ENCODE data around the gene XIRP2.

The XIRP2 gene, protein sequence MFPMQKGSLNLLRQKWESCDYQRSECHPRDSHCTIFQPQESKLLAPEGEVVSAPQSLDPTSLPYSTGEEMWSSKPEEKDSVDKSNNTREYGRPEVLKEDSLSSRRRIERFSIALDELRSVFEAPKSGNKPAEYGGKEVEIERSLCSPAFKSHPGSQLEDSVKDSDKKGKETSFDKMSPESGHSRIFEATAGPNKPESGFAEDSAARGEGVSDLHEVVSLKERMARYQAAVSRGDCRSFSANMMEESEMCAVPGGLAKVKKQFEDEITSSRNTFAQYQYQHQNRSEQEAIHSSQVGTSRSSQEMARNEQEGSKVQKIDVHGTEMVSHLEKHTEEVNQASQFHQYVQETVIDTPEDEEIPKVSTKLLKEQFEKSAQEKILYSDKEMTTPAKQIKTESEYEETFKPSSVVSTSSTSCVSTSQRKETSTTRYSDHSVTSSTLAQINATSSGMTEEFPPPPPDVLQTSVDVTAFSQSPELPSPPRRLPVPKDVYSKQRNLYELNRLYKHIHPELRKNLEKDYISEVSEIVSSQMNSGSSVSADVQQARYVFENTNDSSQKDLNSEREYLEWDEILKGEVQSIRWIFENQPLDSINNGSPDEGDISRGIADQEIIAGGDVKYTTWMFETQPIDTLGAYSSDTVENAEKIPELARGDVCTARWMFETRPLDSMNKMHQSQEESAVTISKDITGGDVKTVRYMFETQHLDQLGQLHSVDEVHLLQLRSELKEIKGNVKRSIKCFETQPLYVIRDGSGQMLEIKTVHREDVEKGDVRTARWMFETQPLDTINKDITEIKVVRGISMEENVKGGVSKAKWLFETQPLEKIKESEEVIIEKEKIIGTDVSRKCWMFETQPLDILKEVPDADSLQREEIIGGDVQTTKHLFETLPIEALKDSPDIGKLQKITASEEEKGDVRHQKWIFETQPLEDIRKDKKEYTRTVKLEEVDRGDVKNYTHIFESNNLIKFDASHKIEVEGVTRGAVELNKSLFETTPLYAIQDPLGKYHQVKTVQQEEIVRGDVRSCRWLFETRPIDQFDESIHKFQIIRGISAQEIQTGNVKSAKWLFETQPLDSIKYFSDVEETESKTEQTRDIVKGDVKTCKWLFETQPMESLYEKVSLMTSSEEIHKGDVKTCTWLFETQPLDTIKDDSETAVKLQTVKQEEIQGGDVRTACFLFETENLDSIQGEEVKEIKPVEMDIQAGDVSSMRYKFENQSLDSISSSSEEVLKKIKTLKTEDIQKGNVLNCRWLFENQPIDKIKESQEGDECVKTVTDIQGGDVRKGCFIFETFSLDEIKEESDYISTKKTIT (N-terminal part only)

DNA sequence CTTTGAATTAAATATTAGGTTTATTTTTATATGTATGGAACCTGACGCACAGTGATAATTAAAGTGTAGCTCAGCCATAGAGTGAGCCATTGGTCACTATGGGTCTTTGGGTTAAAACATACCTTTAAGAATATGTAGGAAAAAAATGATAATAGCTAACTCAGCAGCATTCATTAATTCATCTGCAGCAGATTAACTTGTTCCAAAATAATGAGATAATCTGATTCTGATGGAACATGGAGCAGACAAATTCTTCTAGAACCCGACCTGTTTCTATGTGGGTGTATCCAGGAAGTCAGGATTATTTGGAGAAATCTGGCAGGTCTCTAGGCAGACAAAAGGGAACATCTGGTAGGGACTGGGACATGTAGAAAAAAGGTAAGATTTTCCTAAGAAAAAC lies at the start of gene XIRP2:
Gene XIRP2, plus strand, starts transcription at position 301 of the 400 bp plus-strand sequence. CDS start 15,003 bp downstream, outside the sequence.
- no peak for DNase-seq (ENCODE audit: extremely low read depth, insufficient read length)
- TF ChIP-seq, protein P1, sequence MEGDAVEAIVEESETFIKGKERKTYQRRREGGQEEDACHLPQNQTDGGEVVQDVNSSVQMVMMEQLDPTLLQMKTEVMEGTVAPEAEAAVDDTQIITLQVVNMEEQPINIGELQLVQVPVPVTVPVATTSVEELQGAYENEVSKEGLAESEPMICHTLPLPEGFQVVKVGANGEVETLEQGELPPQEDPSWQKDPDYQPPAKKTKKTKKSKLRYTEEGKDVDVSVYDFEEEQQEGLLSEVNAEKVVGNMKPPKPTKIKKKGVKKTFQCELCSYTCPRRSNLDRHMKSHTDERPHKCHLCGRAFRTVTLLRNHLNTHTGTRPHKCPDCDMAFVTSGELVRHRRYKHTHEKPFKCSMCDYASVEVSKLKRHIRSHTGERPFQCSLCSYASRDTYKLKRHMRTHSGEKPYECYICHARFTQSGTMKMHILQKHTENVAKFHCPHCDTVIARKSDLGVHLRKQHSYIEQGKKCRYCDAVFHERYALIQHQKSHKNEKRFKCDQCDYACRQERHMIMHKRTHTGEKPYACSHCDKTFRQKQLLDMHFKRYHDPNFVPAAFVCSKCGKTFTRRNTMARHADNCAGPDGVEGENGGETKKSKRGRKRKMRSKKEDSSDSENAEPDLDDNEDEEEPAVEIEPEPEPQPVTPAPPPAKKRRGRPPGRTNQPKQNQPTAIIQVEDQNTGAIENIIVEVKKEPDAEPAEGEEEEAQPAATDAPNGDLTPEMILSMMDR (IDR thresholded peaks at IDR 0.05; ENCODE audit: insufficient read depth, low read length, poor library complexity, severe bottlenecking), result no peak
- Histone ChIP-seq H3K27me3 (replicated peaks; ENCODE audit: control insufficient read depth, insufficient read depth, low read length) (no peaks in the 10 kb centered on the region), H3K36me3 (ENCODE audit: control insufficient read depth, insufficient read depth, low read length) (no peaks in the 10 kb centered on the region), H3K4me3 (replicated peaks; ENCODE audit: low read depth, low read length) (no peak within 1 kb of the TSS)

DNA sequence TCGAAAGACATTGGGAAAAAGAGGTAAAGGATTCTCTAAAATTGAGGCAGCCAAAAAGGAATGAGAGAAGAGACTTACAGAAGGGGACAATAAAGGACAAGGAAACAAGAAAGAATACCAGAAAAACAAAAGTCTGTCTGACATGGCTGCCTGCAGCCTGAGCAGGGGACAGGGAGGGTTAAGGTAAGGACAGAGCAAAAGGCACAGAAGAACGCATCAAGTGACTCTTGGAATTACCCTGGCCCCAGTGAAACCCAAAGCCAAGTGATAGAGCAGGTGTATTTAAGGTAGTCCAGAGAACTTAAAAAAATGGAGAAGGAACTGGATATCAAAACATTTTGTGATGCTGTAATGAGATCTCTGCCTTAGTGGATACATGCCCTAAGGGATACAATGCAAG lies 47.1 kb upstream of the XIRP2 start:
- Histone ChIP-seq H3K36me3 (ENCODE audit: control insufficient read depth, insufficient read depth, low read length) (no peaks in the 10 kb centered on the region), H3K4me3 (replicated peaks; ENCODE audit: low read depth, low read length) (no peak overlapping the region), H3K27me3 (replicated peaks; ENCODE audit: control insufficient read depth, insufficient read depth, low read length) (no peaks in the 10 kb centered on the region)
- DNase-seq (ENCODE audit: extremely low read depth, insufficient read length), result no peak
- TF ChIP-seq, protein P1 (IDR thresholded peaks at IDR 0.05; ENCODE audit: insufficient read depth, low read length, poor library complexity, severe bottlenecking), result no peak

DNA sequence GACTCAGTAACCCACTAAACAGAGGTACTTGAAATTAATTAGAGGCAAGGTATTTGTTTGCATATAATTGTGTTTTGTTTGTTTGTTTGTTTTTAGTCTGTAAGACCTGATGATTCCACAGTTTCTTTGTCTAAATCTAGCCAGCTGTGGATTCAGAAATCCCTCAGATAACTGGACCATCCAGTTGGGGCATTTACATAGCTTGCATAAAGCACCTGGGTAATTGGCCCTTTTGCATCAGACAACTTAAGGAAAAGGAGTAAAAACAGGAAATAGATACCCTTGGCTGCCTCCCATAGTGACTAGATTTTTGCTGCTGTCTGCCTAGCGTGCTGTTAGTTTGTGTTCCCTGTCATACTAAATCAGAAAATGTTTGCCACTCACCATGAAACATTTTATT lies 46.6 kb upstream of the XIRP2 start:
- TF ChIP-seq, protein P1 (IDR thresholded peaks at IDR 0.05; ENCODE audit: insufficient read depth, low read length, poor library complexity, severe bottlenecking), result no peak
- H3K36me3 ChIP-seq (ENCODE audit: control insufficient read depth, insufficient read depth, low read length), result no peaks in the 10 kb centered on the region
- DNase-seq (ENCODE audit: extremely low read depth, insufficient read length), result no peak
- H3K27me3 ChIP-seq (replicated peaks; ENCODE audit: control insufficient read depth, insufficient read depth, low read length), result no peaks in the 10 kb centered on the region
- no peak overlapping the region for H3K4me3 ChIP-seq (replicated peaks; ENCODE audit: low read depth, low read length)

DNA sequence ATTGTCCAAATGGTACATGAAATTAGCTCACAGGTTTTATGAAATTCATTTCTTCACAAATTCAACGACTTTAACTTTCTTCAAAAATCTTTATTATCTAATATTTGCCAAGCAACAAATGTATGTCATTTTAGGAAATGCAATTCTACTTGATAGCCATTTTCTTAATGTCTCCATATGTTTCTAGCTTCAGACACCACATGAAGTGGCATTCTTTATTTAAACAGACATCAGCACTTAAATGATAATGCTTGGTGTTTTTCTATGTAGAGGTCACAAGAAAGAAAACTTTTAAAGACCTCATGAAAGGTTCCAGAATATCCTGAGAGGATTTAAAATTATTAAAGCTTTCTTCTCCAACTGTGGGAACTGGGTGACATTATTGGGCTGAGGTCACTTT lies 44.2 kb upstream of the XIRP2 start:
- Histone ChIP-seq H3K4me3 (replicated peaks; ENCODE audit: low read depth, low read length) (no peak overlapping the region), H3K27me3 (replicated peaks; ENCODE audit: control insufficient read depth, insufficient read depth, low read length) (no peaks in the 10 kb centered on the region), H3K36me3 (ENCODE audit: control insufficient read depth, insufficient read depth, low read length) (no peaks in the 10 kb centered on the region)
- TF ChIP-seq, protein P1 (IDR thresholded peaks at IDR 0.05; ENCODE audit: insufficient read depth, low read length, poor library complexity, severe bottlenecking), result no peak
- DNase-seq (ENCODE audit: extremely low read depth, insufficient read length), result no peak

DNA sequence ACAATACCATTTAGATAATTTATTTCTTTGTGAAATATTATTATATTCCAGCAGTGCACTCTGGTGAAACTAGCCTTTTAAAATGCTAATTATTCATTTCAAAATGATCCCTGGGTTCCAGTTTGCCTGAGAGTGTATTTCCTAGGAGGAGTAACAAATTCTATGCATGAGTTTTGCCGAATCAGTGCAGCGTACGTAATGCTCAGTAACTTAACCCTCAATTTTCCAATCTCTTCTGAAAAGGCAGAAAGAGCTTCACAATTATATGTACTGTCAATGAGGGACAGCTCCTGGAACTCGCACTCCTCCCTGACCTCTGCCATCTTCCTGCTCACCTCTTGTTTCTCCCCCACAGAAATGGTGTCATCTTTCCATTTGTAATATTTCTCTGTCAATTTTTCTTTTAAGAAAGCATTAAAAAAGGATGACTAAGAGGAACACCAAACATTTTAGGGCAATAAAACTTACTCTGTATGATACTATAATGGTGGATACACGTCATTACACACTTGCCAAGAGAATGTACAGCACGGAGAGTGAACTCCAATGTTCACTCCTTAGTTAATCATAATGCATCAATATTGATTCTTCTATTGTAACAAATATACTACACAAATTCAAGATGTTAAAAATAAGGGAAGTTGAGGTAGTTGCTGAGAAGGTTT lies 25.7 kb upstream of the XIRP2 start:
- Histone ChIP-seq H3K27me3 (replicated peaks; ENCODE audit: control insufficient read depth, insufficient read depth, low read length) (no peaks in the 10 kb centered on the region), H3K36me3 (ENCODE audit: control insufficient read depth, insufficient read depth, low read length) (no peaks in the 10 kb centered on the region), H3K4me3 (replicated peaks; ENCODE audit: low read depth, low read length) (no peak overlapping the region)
- DNase-seq (ENCODE audit: extremely low read depth, insufficient read length), result no peak
- TF ChIP-seq, protein P1 (IDR thresholded peaks at IDR 0.05; ENCODE audit: insufficient read depth, low read length, poor library complexity, severe bottlenecking), result no peak
